Uterus (tissue), 2 donors: ENCODE measurements around the gene TOR1AIP1.

Source experiments
- CTCF ChIP-seq, 4 experiments: fragments of 200-600 bp in 2 of 4; fragments of 450-650 bp in 2 of 4; sonication (generic) in 2 of 4; IDR thresholded peaks; one replicate each; pipeline ENCODE4 v1.5.1; 2016 to 2019; ENCODE audit warnings: antibody characterized with exemption in 4 of 4, mild to moderate bottlenecking in 2 of 4, moderate library complexity in 1 of 4
- POLR2A ChIP-seq, 2 donors: fragments of 450-650 bp; IDR thresholded peaks; one replicate each; pipeline ENCODE4 v1.6.1; 2016; ENCODE audit warnings: antibody characterized with exemption in 2 of 2, mild to moderate bottlenecking in 1 of 2, moderate library complexity in 1 of 2

DNA sequence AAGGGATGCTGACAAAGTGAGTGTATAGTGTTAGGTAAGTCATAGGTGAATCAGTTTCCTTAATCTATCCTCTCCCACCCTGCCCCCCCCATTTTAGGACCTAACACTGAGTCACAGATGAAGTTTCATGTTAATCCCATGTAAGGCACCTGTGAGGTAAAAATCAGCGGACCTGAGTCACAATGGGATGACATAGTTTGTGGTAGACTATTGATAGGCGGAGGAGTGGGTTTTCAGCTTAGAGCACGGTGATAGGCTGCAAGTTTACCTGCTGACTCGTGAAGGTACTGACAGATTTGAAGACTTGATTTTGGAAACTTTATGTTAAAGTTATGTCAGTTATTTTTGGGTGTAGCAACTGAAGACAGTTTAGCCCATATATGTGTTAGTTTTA lies 1.7 kb downstream of the TOR1AIP1 start:
- TF ChIP-seq POLR2A (IDR thresholded peaks at IDR 0.05) (no peak), CTCF (IDR thresholded peaks at IDR 0.05) (no peak)
